Adipose tissue (tissue), 3 donors: Measurements from ENCODE around the gene WSCD2. TPM values are rescaled to one million over a fixed set of nuclear protein-coding genes. Genes with fewer than 3 reads are reported as not detected.

Source experiments
- H3K27ac ChIP-seq: one replicate; pipeline ENCODE4 v1.5.1; 2013; ENCODE audit warnings: low read depth, low read length
- WGBS, 3 donors: extraction: QIAGEN DNeasy Blood & Tissue Kit; methylation state at CpG; one replicate each; pipeline ENCODE4 v1.1.7; 2013; 5-methylcytosine and 5-hydroxymethylcytosine counted together
- polyA plus RNA-seq, 3 donors: library from polyadenylated mRNA; stranded (reverse); fragments of 200-250 nt; gene quantifications; one replicate each; pipeline ENCODE4 v1.2.3, GENCODE V29; 2013
- donor health status: healthy with polysubstance abuse.
- donor health status: Bipolar disorder and iron deficiency.
- donor health status: healthy.

Gene WSCD2
- polyA plus RNA-seq, 3 donors, result 0.07 to 0.90 (median 0.22) TPM

DNA sequence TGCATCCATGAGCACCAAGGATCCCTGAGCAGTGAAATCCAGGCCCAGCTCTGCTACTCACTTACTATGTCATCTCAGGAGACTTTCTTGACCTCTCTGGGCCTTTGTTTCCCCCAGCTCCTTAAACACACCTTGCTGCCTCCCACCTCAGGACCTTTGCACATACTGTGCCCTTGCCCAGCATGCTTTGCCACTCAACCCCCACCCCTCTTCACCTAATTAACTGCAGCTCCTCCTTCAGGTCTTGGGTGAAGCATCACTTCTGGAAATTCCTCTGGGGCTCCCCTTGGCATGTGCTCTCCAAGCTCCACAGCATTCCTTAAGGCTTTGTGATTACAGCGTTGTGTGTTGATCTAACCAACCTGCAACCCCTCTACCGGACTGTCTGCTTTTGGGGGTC, 15.9 kb downstream of the WSCD2 start:
- H3K27ac ChIP-seq, result no peak overlapping the region
- 61 to 82% (median 77%) methylated on average over 2 of the region's 2 CpGs for WGBS, 3 donors

DNA sequence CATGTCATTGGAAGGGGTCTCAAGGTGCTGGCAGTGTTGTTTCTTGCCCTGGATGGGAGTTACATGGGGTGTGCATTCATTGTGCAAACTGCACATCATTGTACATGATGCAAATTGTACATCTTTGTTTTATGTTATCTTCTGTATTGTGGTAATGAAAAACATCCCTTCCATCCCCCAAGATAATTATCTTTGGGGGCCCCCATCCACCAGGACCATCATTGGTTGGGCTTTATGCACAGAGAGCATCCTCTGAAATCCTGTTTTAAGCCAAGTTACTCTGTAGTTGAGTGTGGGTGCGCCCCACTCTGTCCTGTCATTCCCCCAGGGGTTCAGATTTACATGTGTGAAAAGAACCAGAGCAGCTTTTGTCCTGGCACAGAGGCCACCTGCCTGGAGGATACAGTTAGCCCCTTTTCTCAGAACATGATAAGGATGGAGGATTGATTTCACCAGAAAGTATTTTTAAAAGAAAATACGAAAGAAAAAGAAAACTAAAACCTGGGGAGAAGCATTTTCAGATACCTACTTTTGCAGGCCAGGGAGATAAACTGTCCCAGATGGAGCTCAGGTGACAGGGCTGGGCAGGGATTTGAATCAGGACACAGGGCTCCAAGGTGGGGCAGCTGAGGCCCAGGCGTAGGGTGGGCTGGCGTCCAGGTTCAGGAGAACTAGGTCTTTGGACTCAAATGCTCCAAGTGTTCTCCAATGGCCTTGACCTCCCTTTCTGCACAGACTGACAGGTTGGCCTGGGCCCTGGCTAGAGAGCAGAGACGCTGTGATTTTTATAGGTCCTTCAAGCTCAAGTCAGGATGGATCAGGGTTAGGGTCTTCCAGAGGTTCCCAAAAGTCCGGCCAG, 17.2 kb downstream of the WSCD2 start:
- 44 to 75% (median 57%) methylated on average over 6 of the region's 6 CpGs for WGBS, 3 donors
- no peak overlapping the region for H3K27ac ChIP-seq

DNA sequence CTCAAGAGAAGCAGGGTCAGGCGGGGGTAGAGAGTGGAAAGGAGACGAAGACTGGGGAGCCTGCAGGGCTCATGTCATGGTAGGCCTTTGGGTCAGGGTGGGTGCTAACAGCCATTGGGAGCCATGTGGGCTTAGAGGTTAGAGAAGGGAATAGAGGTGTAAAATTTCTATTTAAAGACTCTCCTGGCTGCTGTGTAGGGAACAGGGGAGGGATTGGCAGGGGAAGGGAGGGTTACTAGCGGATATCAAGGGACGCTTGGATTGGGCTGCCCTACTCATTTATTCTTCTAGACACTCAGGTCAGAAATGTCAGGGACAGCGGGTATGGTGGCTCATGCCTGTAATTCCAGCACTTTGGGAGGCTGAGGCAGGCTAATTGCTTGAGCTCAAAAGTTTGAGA, 18.2 kb downstream of the WSCD2 start:
- 57 to 89% (median 85%) methylated on average over 5 of the region's 5 CpGs for WGBS, 3 donors
- no peak overlapping the region for H3K27ac ChIP-seq

DNA sequence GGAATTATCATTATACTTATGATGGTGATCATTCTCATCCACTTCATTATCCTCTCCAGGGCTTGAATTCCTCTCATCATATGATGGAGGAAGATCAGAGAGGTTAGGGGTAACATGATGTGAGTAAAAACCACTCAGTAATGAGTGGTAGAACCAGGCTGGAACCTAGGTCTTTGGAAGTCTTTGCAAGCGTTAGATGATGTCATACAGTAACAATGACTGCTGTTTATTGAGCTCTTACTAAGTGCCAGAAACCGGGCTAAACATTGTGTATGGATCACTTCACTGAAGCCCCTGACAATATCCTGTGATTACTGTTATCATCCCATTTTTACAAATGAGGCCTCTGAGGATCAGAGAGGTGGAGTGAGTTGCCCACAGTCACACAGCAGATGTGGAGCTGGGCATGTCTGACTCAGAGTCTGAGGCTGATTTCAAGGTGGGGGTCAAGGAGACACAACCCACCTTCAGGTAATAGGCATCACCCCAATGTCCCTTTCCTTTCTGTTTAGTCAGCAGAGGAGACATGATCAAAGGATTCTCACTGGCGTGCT, 19.5 kb downstream of the WSCD2 start:
- no peak overlapping the region for H3K27ac ChIP-seq
- 64 to 85% (median 78%) methylated on average over 3 of the region's 3 CpGs for WGBS, 3 donors

DNA sequence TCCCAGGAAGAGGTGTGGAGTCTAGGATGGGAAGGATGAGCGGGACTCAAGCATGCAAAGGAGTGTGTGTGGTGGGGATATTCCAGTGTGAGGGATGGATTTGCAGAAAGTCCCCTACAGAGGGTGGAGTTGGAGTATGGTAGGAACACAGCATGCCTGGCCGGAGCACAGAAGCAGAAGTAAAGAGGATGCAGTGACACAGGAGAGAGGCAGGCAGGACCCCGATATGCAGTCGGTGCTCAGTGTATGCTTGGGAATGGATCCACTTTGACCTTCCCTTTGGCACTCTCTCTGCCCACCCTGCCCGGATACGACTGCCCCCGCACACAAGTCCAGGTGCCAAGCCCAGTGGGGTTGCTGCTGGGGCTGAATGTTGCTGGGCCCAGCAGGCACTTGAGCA, 21.3 kb downstream of the WSCD2 start:
- no peak overlapping the region for H3K27ac ChIP-seq
- 84 to 89% (median 86%) methylated on average over 7 of the region's 7 CpGs for WGBS, 3 donors

DNA sequence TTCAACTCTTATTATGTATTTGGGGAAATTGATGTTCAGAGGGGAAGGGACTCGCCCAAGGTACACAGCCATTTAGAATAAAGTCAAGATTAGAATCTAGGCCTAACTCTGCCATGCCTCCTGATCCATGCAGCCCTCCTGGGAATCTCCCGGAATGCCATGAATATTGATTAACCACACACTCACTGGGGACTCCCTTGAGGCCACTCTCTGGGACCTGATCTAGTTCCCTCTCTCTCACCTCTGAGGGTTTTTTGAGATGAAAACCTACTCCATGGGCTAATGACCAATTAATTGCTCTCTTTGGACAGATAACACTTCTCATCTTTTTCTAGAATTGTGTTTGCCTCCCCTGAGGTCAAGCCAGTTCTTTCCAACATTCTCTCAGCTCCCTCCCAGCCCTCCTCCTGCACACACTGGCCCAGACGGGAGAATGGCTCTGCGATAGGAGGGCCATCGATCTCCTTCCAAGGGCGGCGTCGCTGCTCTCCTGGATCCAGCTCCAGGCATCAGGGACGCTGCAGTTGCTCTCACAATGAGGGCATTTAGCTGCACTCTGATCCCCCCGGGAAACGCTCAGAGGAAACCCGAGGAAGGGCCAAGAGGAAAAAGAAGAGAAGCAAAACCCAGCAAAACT, 22.6 kb downstream of the WSCD2 start:
- no peak overlapping the region for H3K27ac ChIP-seq
- 35 to 47% (median 36%) methylated on average over 12 of the region's 12 CpGs for WGBS, 3 donors

DNA sequence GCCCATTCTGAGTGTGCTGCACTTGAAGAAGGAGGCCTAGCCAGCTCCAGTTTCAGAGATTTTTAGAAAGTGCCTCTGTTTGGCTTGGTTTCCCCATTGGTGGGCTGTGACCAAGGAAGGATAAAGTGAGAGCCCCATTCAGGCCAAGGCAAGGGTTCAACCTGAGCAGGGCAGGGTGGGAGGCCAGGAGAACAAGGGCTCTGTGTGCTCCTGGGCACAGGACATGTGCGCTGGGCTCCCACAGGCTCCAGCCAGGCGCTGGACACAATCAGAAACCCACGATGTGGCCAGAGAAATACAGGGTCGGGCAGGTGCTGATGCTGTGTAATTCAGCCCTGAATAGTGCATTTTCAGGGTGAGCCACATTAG, 23.1 kb downstream of the WSCD2 start:
- 48 to 83% (median 80%) methylated on average over 4 of the region's 4 CpGs for WGBS, 3 donors
- no peak overlapping the region for H3K27ac ChIP-seq

DNA sequence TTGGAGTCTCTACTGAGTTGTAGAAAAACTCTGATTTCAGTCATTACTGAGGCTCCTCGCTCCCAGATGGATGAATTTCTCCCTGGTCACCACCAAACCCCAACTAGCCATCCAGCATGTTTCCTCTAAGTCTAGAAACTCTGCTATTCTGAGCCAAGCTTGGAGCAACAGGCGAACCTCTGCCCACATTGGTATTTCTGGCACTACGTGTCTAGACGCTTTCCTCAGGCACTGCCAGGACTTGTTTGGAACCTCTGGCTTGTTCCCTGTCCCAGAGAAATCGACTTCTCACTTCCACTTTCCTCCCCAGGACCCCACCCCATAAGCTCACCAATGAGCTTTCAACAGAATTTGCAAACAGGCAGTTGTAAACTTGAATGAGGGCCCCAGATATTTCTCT, 27.6 kb downstream of the WSCD2 start:
- H3K27ac ChIP-seq, result no peak overlapping the region
- 60 to 75% (median 74%) methylated on average over 5 of the region's 5 CpGs for WGBS, 3 donors

DNA sequence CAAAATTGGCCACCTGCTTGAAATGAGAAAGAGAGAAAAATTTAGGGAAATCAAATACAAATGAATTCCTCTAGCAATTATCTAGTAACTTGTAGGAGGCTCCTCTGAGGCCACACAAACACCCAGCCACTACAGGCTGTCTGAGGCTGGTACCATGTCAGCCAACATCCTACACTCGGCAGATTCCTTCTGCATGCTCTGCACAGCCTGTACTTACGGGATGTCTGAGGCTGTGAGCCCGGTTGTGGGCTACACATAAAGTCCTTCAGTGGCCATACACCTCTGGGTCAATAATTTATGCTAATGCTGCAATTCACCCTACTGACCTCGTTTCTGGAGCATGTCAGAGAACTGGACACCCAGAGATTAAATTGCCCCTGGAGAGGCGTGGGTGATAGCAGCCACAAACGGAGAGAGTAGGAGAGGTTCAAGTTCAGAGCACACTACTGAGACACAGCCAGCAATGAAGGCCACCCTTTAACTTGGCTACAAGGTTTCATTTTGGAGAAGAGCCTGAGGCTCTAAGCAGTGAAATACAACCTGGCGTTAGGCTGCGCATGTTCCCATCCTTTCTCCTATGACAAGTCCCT, 28.9 kb downstream of the WSCD2 start:
- no peak overlapping the region for H3K27ac ChIP-seq

DNA sequence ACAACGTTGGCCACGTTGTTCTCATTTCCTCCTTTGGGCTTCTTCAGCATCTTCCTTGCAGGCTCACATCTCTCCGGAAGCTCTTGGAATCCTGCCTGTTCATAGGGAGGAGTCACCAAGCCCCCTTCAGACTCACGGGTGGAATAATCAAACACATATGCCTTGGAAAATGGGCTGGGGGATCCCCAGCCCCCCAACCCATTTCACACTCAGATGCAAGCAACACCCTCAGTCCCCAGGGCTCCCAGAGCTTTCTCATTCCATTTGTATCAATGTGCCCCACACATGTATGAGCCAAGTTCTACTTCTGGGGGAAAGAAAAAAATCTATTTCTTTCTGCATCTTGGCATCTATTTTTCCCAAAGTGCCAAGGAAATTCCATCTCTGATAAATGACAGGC, 33.1 kb downstream of the WSCD2 start:
- WGBS, 3 donors, result 36 to 70% (median 42%) methylated on average over 4 of the region's 4 CpGs
- no peak overlapping the region for H3K27ac ChIP-seq

More for the DNA sequence above, 28.9 kb downstream of the WSCD2 start:
- WGBS, 3 donors, result 49 to 57% (median 56%) methylated on average over 8 of the region's 8 CpGs

DNA sequence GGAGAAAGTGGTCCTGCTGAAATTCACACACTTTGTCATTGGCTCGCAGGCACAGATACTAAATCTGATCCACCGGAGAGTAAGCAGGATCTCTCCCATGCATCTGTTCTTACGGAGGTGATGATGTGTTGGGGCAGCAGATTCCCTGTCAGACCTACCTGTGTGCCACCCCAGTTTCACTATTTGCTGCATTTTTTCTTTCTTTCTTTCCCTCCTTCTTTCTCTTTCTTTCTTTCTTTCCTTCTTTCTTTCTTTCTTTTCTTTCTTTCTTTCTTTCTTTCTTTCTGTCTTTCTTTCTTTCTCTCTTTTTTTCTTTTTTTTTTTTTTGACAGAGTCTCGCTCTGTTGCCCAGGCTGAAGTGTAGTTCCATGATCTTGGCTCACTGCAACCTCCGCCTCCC, 37.4 kb downstream of the WSCD2 start:
- 69 to 80% (median 70%) methylated on average over 5 of the region's 5 CpGs for WGBS, 3 donors
- no peak overlapping the region for H3K27ac ChIP-seq

DNA sequence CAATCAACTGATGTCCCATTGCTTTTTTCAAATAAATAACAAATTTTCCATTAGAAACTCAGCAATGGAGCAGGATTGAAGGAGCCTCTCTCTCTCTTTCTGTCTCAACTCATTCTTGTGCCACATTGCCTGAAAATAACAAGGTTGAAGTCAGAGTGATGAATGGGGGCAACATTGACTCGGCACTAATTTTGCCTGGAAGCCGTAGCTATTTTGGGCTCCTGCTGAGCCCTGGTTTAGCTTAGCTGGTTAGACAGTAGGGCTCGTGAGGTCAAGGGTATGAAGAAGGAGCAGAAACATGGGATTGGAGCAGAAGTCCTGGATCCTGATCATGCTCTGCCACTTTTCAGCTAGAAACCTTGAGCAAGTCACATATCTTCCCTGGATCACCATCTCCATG, 38.9 kb downstream of the WSCD2 start:
- no peak overlapping the region for H3K27ac ChIP-seq
- 52 to 68% (median 60%) methylated on average over 3 of the region's 3 CpGs for WGBS, 3 donors

DNA sequence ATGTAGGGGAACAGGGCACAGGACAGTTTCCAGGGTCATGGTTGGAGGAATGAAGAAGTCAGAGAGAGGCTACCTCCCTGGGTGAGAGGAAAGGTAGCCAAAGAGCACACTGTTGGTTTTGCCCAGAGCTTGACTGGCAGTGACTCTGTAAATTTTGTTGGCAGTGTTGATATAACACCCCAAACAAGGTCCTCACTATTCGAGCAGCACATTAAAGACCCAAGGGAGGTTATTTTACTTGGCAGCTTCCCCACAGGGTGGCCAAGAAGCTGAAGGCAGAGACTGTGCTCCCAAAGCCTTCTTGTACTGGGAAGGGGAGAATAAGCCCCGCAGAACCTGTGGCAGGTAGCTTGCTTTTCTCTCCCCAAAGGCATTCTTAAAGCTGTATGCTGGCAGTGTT, 40.6 kb downstream of the WSCD2 start:
- WGBS, 3 donors, result 38 to 63% (median 42%) methylated on average over 2 of the region's 2 CpGs
- H3K27ac ChIP-seq, result no peak overlapping the region

DNA sequence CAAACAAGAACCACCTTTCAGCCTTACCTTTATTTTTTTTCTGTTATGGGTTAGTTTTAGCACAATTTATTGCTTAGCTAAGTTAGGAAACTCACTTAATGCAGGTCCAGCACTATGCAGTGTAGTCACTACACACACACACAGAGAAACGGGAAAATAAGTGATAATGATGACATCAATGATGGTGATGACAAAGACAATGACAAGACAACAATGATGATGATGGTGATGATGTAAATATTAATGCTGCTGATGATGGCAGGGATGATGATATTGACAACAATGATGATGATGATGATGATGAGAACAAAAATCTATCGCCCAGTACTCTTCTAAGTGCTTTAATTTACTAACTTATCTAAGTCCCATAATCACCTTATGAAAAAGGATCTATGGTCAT, 41.1 kb downstream of the WSCD2 start:
- 69 to 89% (median 85%) methylated on average over 2 of the region's 2 CpGs for WGBS, 3 donors
- no peak overlapping the region for H3K27ac ChIP-seq

DNA sequence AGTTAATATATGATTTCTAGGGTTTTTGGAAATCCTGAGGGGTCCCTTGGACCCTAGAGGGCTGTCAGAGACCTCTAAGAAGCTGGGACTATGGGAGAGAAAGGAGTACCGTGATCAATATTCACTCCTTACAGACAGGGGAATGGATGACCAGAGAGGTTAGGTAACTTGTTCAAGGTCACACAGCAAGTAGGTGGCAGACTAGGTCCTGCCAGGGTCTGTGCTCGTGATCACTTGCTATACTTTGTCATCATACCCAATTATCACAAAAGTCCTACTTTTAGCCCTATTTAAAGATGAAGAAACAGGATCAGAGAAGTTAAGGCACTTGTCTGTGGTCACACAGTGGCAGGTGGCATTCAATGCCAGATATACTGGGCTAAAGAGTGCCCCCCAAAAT, 42.9 kb downstream of the WSCD2 start:
- H3K27ac ChIP-seq, result no peak overlapping the region

DNA sequence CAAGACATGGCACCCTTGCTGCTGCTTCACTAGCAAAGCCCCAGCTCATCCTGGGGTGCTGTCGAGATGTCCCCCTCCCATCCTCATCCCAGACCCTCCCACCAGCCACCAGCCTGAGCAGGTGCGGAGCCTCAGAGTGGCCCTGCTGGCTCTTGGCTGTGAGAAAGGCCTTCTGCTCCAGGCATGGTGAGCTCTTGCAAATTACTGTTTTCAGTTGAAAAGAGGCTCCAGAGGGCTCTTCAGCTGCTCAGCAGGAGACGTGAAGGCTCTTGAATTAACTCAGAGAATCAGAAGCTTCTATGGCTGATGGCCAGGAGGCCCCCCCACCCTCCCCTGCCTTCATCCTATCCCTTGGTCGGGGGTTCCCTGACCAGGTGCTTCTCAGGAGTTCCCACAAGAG, 44.1 kb downstream of the WSCD2 start:
- no peak overlapping the region for H3K27ac ChIP-seq
- WGBS, 3 donors, result 39 to 52% (median 52%) methylated on average over 4 of the region's 4 CpGs

More for the DNA sequence above, 42.9 kb downstream of the WSCD2 start:
- WGBS, 3 donors, result 64 to 77% (median 74%) methylated on average over 2 of the region's 2 CpGs

DNA sequence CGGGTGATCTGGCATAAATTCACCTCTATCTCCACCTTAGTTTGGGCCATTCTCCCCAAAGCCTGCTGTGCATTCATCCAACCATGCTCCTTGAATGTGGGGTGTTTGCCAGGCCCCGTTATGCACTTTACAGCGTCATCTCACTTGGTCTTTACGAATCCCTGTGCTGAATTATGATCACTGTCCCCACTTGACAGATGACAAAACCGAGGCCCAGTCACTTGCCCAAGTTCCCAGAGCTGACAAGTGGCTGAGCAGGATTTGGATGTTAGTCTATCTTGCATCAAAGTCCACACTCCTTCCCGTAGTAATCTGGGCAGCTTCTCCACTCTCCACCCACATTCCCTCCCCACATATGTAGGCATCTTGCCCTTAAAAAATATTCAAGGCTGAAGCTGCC, 44.8 kb downstream of the WSCD2 start:
- H3K27ac ChIP-seq, result no peak overlapping the region
- 55 to 77% (median 74%) methylated on average over 6 of the region's 6 CpGs for WGBS, 3 donors

DNA sequence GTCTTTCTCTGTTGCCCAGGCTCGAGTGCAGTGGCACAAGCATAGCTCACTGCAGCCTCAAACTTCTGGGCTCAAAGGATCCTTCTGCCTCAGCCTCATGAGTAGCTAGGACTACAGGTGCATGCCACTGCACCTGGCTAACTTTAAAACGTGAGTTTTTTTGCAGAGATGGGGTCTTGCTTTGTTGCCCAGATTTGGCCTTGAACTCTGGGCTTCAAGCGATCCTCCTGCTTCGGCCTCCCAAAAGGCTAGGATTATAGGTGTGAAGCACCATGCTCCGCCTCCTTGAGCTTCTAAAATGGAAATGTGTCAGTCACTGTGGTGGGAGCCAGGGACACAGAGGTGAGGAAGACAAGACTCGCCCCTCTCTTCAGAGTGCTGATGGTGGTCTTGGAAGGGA, 45.6 kb downstream of the WSCD2 start:
- no peak overlapping the region for H3K27ac ChIP-seq
- 71 to 84% (median 82%) methylated on average over 6 of the region's 6 CpGs for WGBS, 3 donors

DNA sequence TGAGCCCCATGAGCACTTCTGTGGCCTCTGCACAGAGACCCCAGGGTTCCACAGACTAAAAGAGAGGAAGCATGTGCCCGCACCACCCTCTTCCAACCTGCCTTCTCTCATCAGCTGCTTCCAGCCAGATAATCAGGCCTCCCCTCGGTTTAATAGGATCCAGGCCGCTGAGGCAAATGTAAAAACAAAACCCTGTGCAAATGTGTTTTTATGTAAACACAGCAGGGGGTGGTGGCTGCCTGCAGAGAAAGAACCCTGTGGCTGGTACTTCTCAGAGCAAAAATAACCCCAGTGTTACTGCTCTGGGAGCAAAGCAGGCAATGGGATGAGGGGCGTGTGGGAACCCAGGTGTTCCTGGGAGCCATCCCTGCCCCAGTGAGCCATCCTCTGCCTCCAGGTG, 46.2 kb downstream of the WSCD2 start:
- WGBS, 3 donors, result 17 to 48% (median 43%) methylated on average over 4 of the region's 4 CpGs
- H3K27ac ChIP-seq, result no peak overlapping the region
